Measurements from ENCODE around the gene LZTR1.

DNA sequence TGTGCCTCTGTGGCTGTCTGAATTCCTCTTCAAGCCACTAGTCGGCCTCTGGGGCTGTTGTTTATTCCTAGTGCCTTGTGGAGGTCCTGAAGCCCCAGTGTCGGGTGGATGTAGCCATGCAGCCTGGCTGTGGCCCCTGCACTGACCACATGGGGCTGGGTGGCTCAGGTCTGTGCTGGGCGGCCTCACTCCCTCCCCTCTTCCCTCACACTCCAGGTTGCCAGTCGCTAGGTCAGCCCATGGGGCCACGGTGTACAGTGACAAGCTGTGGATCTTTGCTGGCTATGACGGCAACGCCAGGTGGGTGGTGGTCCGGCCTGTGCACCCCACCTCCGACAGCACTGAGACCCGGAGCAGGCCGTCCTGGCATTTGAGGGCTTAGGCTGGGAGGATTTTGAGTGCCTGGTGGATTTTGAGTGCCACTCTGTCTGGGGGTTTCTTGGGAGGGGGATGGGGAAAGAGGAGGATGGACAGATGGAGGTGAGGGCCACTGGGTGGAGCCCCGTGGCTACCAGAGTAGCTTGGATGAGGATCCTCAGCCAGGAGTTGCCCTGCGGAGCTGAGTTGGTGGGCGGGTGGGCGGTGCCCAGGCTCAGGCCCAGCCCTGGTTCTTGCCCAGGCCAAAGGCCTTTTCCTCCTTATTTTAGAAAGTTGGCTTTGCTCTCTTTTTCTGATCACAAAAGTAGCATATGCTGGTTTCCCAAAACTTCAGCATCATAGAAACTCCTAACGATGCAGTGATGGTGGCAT is 6.7 kb downstream of the LZTR1 start:
- TF ChIP-seq POLR2AphosphoS5 (IDR thresholded peaks at IDR 0.05) (peak in 1 of 3 donors; percentile 26), POLR2A (IDR thresholded peaks at IDR 0.05) (no peak)
- TF ChIP-seq, protein P1, sequence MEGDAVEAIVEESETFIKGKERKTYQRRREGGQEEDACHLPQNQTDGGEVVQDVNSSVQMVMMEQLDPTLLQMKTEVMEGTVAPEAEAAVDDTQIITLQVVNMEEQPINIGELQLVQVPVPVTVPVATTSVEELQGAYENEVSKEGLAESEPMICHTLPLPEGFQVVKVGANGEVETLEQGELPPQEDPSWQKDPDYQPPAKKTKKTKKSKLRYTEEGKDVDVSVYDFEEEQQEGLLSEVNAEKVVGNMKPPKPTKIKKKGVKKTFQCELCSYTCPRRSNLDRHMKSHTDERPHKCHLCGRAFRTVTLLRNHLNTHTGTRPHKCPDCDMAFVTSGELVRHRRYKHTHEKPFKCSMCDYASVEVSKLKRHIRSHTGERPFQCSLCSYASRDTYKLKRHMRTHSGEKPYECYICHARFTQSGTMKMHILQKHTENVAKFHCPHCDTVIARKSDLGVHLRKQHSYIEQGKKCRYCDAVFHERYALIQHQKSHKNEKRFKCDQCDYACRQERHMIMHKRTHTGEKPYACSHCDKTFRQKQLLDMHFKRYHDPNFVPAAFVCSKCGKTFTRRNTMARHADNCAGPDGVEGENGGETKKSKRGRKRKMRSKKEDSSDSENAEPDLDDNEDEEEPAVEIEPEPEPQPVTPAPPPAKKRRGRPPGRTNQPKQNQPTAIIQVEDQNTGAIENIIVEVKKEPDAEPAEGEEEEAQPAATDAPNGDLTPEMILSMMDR (IDR thresholded peaks at IDR 0.05 in 8 of 11, conservative IDR thresholded peaks at IDR 0.05 in 3 of 11), result no peak

Measured in spleen (tissue), 7 donors.